CD4-positive, alpha-beta T cell (primary cell): Measurements from ENCODE around the gene AGTR2. TPM values are rescaled to one million over a fixed set of nuclear protein-coding genes. Genes with fewer than 3 reads are reported as not detected.
"Not testable (repeated sequence)": the region's sequence is repeated elsewhere in the genome, so short reads cannot be mapped to it uniquely, and the experiment has no call there.

Source experiments
- ATAC-seq: fragments of 200-7000 bp; cut with Tn5 transposase; one replicate; pipeline ENCODE4 v1.10.0; 2022; ENCODE audit warnings: mild to moderate bottlenecking; ENCODE audit not compliant: poor library complexity
- CTCF ChIA-PET: fragments of 350-600 bp; sonication (Branson Sonifier 250); formaldehyde crosslinking; loops from one replicate; lab custom pipeline; 2021; ENCODE audit warnings: antibody characterized with exemption, inconsistent platforms; lab: Charles Lee
- POLR2A ChIA-PET: fragments of 350-600 bp; sonication (Branson Sonifier 250); formaldehyde crosslinking; loops from one replicate; lab custom pipeline; 2021; ENCODE audit warnings: antibody characterized with exemption, inconsistent platforms; lab: Charles Lee
- DNase-seq, 14 experiments: peaks; one replicate each; pipeline ENCODE4 v3.0.0-alpha.2; 2013 to 2020; ENCODE audit warnings: mixed read lengths in 2 of 14
- H3K27ac ChIP-seq, 2 donors: one replicate each; pipeline versions ENCODE4 v1.5.1 to v1.7.0; 2013; ENCODE audit warnings: low read length in 2 of 2, low read depth in 1 of 2, mild to moderate bottlenecking in 1 of 2
- H3K27me3 ChIP-seq, 2 experiments: 1 replicate in 1 of 2; 2 replicates in 1 of 2; pipeline versions ENCODE4 v1.6.1 to v1.7.0; 2013; ENCODE audit warnings: low read length in 2 of 2, control low read depth in 1 of 2, mild to moderate bottlenecking in 1 of 2, moderate library complexity in 1 of 2; ENCODE audit not compliant: insufficient read depth in 2 of 2, control insufficient read depth in 1 of 2
- H3K36me3 ChIP-seq: one replicate; pipeline ENCODE4 v1.6.1; 2013; ENCODE audit warnings: low read length, control low read depth; ENCODE audit not compliant: insufficient read depth
- H3K4me1 ChIP-seq: one replicate; pipeline ENCODE4 v1.6.1; 2013; ENCODE audit warnings: low read length, control low read depth; ENCODE audit not compliant: insufficient read depth
- H3K4me3 ChIP-seq: one replicate; pipeline ENCODE4 v1.5.1; 2013; ENCODE audit warnings: mild to moderate bottlenecking, low read length, moderate library complexity
- H3K9me3 ChIP-seq, 2 experiments: 1 replicate in 1 of 2; 2 replicates in 1 of 2; pipeline versions ENCODE4 v1.6.1 to v1.7.0; 2013; ENCODE audit warnings: low read length in 2 of 2, mild to moderate bottlenecking in 2 of 2, control low read depth in 1 of 2, moderate library complexity in 1 of 2; ENCODE audit not compliant: control insufficient read depth in 1 of 2, insufficient read depth in 1 of 2
- H3K27ac Mint-ChIP-seq: one replicate; pipeline ENCODE4 v1.8.0; 2020; ENCODE audit warnings: mixed read lengths
- H3K27me3 Mint-ChIP-seq: one replicate; pipeline ENCODE4 v1.8.0; 2021; ENCODE audit warnings: mixed read lengths
- H3K36me3 Mint-ChIP-seq: one replicate; pipeline ENCODE4 v1.8.0; 2021; ENCODE audit warnings: low read depth, mixed read lengths
- H3K4me1 Mint-ChIP-seq: one replicate; pipeline ENCODE4 v1.8.0; 2021; ENCODE audit warnings: low read depth, mixed read lengths
- H3K4me3 Mint-ChIP-seq: one replicate; pipeline ENCODE4 v1.8.0; 2020; ENCODE audit warnings: mild to moderate bottlenecking, mixed read lengths
- H3K9me3 Mint-ChIP-seq: one replicate; pipeline ENCODE4 v1.8.0; 2020; ENCODE audit warnings: mixed read lengths
- intact Hi-C, 2 experiments: fragments of 100-400 bp; cut with DNase I in 1 of 2; cut with micrococcal nuclease in 1 of 2; formaldehyde crosslinking; loops; one replicate each; pipeline versions ENCODE4 v1.15.1 to v1.9.0; 2023 to 2025; cut with DNase I, micrococcal nuclease
- total RNA-seq, 174 experiments: library from RNA in 2 of 174; stranded (reverse) in 2 of 174; gene quantifications; one replicate each; pipeline ENCODE4 v1.2.3 and lab custom pipeline; 2021 to 2026
- TF ChIP-seq, protein P1 (sequence below): fragments of 200-600 bp; IDR thresholded peaks from one replicate; pipeline ENCODE4 v1.8.0; 2022; ENCODE audit warnings: antibody characterized with exemption, mild to moderate bottlenecking

The AGTR2 gene
- total RNA-seq, 2 experiments from 2014 or later: not detected

DNA sequence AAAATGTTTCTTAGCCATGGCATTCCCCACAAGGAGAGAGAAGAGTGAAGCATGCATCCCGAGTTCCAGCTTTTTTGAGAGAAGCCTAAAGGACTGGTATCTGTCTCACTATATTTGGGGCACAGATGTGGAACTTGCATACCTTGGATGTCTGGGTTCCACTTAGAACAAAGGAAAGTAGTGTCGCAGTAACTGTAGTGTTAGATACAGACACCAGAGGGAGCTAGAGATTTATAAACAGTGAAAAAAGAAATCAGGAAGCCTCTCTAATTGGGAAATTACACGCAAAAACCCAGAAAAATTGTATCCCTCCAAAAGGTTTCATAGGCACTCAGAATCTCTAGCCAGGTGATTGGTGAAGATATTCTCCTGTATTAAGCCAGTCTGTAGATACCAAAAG lies 34.4 kb downstream of the AGTR2 start:
- Histone ChIP-seq H3K27me3 (no peaks in the 10 kb centered on the region), H3K4me3 (no peak overlapping the region), H3K9me3 (no peaks in the 10 kb centered on the region), H3K36me3 (no peaks in the 10 kb centered on the region), H3K4me1 (no peaks in the 10 kb centered on the region), H3K27ac (no peak overlapping the region)
- Mint-ChIP-seq H3K27me3 (no peaks in the 10 kb centered on the region), H3K9me3 (no peaks in the 10 kb centered on the region), H3K36me3 (no peaks in the 10 kb centered on the region), H3K4me1 (no peaks in the 10 kb centered on the region), H3K27ac (no peak overlapping the region), H3K4me3 (no peak overlapping the region)
- peak in 1 of 14 experiments; percentile 0 for DNase-seq
- TF ChIP-seq, protein P1, sequence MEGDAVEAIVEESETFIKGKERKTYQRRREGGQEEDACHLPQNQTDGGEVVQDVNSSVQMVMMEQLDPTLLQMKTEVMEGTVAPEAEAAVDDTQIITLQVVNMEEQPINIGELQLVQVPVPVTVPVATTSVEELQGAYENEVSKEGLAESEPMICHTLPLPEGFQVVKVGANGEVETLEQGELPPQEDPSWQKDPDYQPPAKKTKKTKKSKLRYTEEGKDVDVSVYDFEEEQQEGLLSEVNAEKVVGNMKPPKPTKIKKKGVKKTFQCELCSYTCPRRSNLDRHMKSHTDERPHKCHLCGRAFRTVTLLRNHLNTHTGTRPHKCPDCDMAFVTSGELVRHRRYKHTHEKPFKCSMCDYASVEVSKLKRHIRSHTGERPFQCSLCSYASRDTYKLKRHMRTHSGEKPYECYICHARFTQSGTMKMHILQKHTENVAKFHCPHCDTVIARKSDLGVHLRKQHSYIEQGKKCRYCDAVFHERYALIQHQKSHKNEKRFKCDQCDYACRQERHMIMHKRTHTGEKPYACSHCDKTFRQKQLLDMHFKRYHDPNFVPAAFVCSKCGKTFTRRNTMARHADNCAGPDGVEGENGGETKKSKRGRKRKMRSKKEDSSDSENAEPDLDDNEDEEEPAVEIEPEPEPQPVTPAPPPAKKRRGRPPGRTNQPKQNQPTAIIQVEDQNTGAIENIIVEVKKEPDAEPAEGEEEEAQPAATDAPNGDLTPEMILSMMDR: no peak
- ChIA-PET CTCF (no interaction called here), POLR2A (no interaction called here)
- no peak for ATAC-seq
- intact Hi-C loops: no loop called here

DNA sequence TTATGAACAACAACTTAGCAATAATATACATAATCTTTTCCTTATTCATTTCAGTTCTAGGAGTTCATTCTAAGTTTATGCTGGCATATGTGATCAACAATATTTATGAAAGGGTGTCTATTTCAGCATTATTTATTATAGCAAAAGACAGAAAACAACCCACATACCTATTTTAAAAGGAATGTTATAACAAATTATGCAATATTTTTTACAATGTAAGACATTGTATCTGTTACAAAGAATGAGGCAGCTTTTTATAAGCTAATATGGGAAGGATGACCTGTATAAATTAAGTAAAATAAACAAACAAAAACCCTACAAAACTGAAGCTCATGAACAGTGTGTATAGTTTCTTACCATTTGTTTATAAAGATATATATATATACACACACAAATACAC lies 42.7 kb downstream of the AGTR2 start:
- Histone ChIP-seq H3K9me3 (no peaks in the 10 kb centered on the region), H3K27me3 (no peaks in the 10 kb centered on the region), H3K27ac (no peak overlapping the region), H3K36me3 (no peaks in the 10 kb centered on the region), H3K4me1 (no peaks in the 10 kb centered on the region), H3K4me3 (no peak overlapping the region)
- DNase-seq: no peak
- no peak for ATAC-seq
- POLR2A ChIA-PET: no interaction called here
- Mint-ChIP-seq H3K27ac (no peak overlapping the region), H3K27me3 (no peaks in the 10 kb centered on the region), H3K36me3 (no peaks in the 10 kb centered on the region), H3K4me1 (no peaks in the 10 kb centered on the region), H3K9me3 (no peaks in the 10 kb centered on the region), H3K4me3 (no peak overlapping the region)
- CTCF ChIA-PET: no interaction called here
- TF ChIP-seq, protein P1: no peak
- intact Hi-C loops: no loop called here

DNA sequence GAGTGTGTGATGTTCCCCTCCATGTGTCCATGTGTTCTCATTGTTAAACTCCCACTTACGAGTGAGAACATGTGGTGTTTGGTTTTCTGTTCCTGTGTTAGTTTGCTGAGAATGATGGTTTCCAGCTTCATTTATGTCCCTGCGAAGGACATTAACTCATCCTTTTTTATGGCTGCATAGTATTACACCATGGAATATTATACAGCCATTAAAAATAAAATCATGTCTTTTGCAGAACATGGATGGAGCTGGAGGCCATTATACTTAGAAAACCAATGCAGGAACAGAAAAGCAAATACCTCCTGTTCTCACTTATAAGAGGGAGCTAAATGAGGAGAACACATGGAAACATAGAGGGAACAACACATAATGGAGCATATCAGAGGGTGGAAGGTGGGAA lies 46.5 kb downstream of the AGTR2 start:
- H3K4me1 ChIP-seq, H3K27ac Mint-ChIP-seq, H3K36me3 ChIP-seq, DNase-seq, H3K4me3 ChIP-seq, H3K4me3 Mint-ChIP-seq, H3K9me3 ChIP-seq, CTCF ChIA-PET, POLR2A ChIA-PET, ATAC-seq, H3K4me1 Mint-ChIP-seq, H3K9me3 Mint-ChIP-seq, H3K27me3 Mint-ChIP-seq, H3K27me3 ChIP-seq, H3K36me3 Mint-ChIP-seq, H3K27ac ChIP-seq, intact Hi-C loops: not testable (repeated sequence)
